Astrocyte of the cerebellum (primary cell): ENCODE results near the gene AMZ2.

ENCODE experiments used
- DNase-seq: peaks from one replicate; pipeline ENCODE4 v3.0.0-alpha.2; 2011; ENCODE audit warnings: low read depth
- H3K4me3 ChIP-seq: 2 replicates; pipeline ENCODE4 v1.5.1; 2011; ENCODE audit warnings: mild to moderate bottlenecking, low read depth, low read length, moderate library complexity
- CTCF ChIP-seq: IDR thresholded peaks from 2 replicates; pipeline ENCODE4 v1.5.1; 2012; ENCODE audit warnings: low read length, low read depth, moderate library complexity, mild to moderate bottlenecking; ENCODE audit errors: missing control alignments
- in situ Hi-C: cut with HindIII; loops from 2 replicates; pipeline ENCODE4 v1.10.0; 2017; ENCODE audit warnings: low sequenced_read_pairs

Gene AMZ2

DNA sequence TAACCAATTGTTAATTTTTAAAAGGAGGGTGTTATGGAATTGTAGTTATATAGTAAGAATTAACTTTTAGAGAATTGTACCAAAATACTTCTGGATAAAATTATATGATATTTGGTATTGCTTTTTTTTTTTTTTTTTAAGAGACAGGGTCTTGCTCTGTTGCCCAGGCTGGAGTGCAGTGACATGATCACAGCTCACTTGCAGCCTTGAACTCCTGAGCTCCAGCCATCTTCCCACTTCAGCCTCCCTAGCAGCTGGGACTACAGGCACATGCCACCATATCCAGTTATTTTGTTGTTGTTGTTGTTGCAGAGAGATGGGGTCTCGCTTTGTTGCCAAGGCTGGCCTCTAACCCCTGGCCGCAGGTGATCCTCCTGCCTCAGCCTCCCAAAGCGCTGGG is 52.0 kb downstream of the AMZ2 start:
- in situ Hi-C loops, result no loop called here
- no peak for DNase-seq
- TF ChIP-seq CTCF, result no peak
- H3K4me3 ChIP-seq, result no peak overlapping the region

GRCh38 chr17:68301438-68301959 is 53.7 kb downstream of the AMZ2 start:
- DNase-seq, result no peak
- no peak for TF ChIP-seq CTCF
- no peak overlapping the region for H3K4me3 ChIP-seq
- in situ Hi-C loops, result no loop called here

- no peak overlapping the region for H3K4me3 ChIP-seq
- in situ Hi-C loops, result no loop called here
- DNase-seq, result peak; percentile 83
- TF ChIP-seq CTCF, result no peak
These were observed 54.3 kb downstream of the AMZ2 start for GRCh38 chr17:68302066-68302564.

- no peak for TF ChIP-seq CTCF
- in situ Hi-C loops, result no loop called here
- DNase-seq, result no peak
- H3K4me3 ChIP-seq, result no peak overlapping the region
These were observed 54.8 kb downstream of the AMZ2 start for GRCh38 chr17:68302666-68303065.

DNA sequence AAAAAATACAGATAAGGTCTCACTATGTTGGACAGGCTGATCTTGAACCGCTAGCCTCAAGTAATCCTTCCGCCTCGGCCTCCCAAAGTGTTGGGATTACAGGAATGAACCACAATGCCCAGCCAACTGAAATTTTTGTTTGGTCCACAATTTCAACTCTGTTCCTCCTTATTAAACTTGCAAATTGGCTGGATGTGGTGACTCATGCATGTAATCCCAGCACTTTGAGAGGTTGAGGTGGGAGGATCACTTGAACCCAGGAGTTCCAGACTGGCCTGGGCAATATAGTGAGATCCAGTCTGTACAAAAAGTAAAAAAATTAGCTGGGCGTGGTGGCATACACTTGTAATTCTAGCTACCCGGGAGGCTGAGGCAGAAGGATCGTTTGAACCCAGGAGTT is 56.9 kb downstream of the AMZ2 start:
- H3K4me3 ChIP-seq, result no peak overlapping the region
- in situ Hi-C loops, result no loop called here
- no peak for TF ChIP-seq CTCF
- DNase-seq, result no peak

- no peak for TF ChIP-seq CTCF
- in situ Hi-C loops, result no loop called here
These were observed 57.3 kb downstream of the AMZ2 start for GRCh38 chr17:68305142-68305541.

More at GRCh38 chr17:68305142-68305541, 57.3 kb downstream of the AMZ2 start:
- DNase-seq, result no peak
- H3K4me3 ChIP-seq, result no peak overlapping the region
